ENCODE data around the gene RBMS3.

The RBMS3 gene

GRCh38 chr3:29695643-29696198 is 414.9 kb downstream of the RBMS3 start:
- no peak for DNase-seq

- DNase-seq, result no peak
Observed at GRCh38 chr3:29696311-29696710, 415.4 kb downstream of the RBMS3 start.

DNA sequence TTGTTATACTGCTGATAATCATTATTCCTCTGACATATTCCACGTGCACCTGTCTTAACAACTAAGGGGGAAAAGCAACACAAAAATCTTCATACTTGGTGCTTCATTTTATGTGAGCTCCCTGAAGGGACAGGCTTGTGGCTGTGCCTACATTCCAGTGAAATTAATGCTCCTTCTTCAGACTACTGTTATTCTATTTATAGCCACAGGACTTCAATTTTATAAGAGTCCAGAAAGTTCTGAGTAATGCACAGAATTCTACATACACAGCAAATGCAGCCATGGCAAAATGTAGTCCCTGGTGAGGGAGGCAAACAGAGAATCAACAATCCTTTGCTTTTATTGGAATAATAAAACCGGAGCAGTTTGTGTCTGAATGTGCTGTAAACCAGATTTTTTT is 417.1 kb downstream of the RBMS3 start:
- no peak for DNase-seq

DNA sequence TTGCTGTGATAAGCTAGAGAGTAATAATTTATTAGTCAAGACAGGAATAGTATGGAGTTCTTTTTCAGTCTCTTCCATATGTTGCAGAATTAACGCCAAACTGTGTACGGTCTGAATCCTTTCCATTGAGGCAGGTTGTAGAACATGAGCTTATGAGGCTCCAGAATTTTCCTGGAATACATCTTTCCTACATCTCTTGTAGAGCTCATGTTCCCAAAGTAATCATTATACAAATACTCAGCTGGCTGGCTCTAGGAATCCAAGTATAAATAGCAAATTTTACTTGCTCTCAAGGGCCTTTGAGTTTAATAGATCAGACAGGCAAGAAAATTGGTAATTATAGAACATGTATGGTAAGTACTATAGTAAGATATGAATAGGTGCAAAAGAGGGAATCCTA is 419.4 kb downstream of the RBMS3 start:
- no peak for DNase-seq

GRCh38 chr3:29701326-29701983 is 420.6 kb downstream of the RBMS3 start:
- DNase-seq, result no peak

GRCh38 chr3:29705906-29706844 is 425.3 kb downstream of the RBMS3 start:
- no peak for DNase-seq

DNA sequence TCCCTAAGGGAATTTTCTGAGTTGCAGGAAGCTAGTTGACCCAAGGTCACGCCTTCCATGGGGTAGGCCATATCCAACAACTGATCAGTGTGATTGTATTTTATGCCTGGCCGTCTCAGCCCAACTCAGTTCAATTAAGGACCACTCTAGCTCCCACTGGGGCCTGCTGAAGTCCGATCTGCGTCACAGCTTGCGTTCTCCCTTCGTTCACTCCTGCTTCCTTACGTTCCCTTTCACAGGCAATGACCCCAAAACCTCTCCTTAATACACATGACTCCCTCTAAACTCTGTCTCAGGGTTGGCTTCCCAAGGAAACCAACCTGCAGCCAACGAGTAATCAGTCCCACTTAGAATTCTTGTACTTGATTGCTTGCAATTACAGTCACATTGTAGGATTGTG is 428.0 kb downstream of the RBMS3 start:
- DNase-seq, result no peak

DNA sequence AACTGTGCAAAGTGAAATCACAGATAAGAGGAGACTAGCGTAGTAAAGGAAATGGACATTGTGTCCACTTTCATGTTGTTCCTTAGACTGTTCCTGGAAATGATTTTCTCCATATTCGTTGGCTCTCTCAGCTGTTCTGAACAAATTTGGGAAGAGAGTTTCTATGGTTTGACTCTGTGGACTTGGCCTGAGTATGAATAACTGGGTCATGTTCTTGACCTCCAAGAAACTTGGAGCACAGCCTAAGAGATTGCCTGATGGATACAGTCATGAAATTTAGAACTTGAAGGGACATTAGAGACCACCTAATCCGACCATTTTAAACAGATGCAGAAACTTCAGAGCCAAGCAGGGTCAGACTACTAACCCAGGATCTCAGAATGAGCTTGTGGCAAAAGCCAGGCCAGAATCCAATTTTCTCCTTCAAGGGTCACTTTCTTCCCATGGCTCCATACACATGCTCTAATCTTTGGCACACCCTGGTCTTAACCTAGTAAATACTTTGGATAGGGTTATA is 430.4 kb downstream of the RBMS3 start:
- no peak for DNase-seq

GRCh38 chr3:29716213-29716612 is 435.3 kb downstream of the RBMS3 start:
- no peak for DNase-seq

DNA sequence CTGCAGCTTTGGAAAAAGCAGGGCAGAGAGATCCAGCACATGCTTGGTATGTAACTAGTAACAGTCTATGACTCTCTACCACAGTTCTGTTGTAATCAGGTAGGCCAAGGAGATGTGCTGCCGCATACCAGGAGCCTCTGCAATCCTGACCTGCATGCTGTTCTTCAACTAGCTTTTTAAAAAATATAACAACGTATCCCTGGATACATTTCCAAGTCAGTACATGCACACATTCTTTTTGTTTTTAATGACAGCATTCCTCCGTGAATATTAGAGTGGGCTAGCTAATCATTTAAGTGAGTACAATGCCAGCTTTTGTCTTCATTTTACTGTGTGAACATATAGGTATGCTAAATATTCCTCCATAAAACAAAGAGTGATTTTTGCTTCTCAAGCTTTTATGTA is 437.8 kb downstream of the RBMS3 start:
- DNase-seq, result no peak

DNA sequence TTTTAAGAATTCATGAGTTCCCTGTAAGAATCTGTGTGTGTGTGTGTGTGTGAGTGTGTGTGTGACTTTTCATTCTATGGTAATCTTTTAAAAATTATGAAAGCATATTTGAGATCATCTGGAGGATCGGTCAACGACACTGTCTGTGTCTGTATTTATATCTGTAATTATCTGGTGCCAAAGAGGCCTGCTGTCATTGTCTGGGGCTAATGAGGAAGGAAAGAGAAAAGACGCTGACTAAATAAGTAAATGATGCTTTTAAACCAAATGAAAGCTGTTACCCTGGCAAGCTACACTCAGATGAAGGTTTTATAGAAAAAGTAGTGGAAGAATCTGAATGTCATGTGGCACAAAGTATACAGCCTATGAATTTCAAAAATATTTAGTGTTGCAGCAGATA is 439.8 kb downstream of the RBMS3 start:
- DNase-seq, result no peak

DNA sequence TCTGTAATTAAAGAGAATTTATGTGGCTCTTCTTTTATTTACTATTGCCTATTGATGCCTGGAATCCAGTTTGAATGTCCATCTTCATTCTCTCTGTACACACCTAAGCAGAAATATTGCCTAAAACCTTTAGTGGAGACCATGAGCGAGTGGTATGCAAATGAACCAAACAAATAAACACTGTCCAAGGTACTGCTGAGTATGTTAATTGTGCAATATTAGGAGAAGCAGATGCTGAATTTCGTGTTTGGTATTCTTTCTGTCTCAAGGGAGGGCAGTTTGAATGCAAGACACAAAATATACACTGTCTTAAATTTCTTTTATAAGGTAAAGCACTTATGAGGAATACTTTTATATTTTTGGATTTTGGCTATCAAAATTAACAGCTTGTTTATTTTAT is 440.9 kb downstream of the RBMS3 start:
- no peak for DNase-seq

GRCh38 chr3:29731050-29731449 is 450.2 kb downstream of the RBMS3 start:
- no peak for DNase-seq

- DNase-seq, result no peak
Observed at GRCh38 chr3:29741231-29741630, 460.4 kb downstream of the RBMS3 start.

GRCh38 chr3:29745232-29745870 is 464.5 kb downstream of the RBMS3 start:
- no peak for DNase-seq

DNA sequence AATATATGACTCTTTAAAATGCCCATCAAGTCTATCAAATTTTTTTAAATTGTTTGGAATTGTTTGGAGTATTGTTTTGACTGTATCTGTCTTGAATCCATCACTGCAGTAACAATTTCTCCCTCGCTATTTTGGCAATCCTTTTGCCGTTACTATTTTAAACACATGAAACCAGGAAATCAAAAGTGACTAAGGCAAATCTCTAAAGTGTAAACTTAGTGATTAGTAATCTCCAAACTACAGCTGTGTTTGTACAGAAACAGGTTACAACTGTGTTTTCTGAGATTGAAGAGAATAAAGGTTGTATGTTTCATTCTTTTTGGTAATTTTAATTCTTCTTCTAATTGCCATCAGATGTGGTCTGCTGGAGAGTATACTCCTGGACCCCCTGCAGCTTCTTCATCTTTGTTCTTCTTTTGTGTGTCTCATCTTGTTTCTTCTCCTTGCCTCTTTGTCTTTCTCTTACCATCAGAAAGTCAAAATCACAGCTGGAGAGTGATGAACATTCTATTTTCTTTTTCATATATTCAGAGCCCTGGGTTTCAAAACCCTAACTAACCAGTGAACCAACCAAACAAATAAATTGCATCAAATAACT is 465.4 kb downstream of the RBMS3 start:
- DNase-seq, result no peak

- no peak for DNase-seq
Observed at GRCh38 chr3:29747991-29748390, 467.1 kb downstream of the RBMS3 start.

GRCh38 chr3:29751647-29752314 is 470.9 kb downstream of the RBMS3 start:
- no peak for DNase-seq

- no peak for DNase-seq
Observed at GRCh38 chr3:29754346-29754745, 473.5 kb downstream of the RBMS3 start.

- no peak for DNase-seq
Observed at GRCh38 chr3:29755416-29755815, 474.5 kb downstream of the RBMS3 start.

DNA sequence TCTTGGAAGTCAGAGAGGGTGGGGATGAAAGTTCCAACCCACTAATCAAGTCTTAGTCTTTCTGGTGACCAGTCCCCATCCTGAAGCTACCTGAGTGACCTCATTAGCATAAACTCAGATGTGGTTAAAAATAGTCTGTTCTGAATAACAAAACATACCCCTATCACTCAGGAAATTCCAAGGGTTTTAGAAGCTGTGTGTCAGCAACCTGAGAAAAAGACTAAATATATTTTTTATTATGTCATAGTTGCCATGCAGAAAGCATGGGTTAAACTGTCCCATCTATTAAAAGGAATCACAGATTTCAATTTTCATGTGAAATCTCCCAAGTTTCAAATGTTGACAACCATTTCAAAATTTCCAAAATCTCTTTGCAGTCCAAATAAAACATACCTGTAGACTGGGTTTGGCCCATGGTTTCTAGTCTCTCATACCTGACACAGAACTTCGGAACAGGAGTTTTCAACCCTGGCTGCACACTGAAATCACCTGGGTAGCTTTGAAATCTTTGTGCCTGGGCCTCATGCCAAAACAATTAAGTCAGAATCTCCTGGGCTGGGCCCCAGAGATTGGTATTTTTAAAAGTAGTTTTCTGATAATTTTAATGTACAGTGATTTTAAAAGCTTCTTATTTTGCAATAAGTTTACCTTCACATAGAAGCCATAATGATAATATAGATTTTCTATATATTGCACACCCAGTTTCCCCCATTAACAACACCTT is 476.3 kb downstream of the RBMS3 start:
- no peak for DNase-seq

DNA sequence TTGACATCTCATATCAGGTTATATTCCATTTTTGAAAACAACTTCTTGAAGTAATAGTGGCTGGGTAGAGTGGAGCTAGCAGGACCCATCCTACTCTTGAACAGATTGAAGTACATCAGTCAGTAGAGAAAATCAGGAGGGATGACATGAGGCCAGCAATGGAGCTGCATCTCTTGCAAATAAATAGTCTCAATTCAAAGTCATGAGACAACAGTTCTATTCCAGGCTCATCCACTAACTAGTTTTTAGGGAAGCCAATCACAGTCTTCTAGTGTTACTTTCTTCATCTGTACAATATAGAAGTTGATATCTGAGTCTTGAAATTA is 477.2 kb downstream of the RBMS3 start:
- DNase-seq, result no peak
